Left lung (tissue), 10 donors: ENCODE measurements around the gene ARSB. TPM values are rescaled to one million over a fixed set of nuclear protein-coding genes. Genes with fewer than 3 reads are reported as not detected.
A peak's percentile ranks its signal among the peaks of the same experiment; 100 is the strongest.

ENCODE experiments used
- ATAC-seq: fragments of 200-7000 bp; cut with Tn5 transposase; one replicate; pipeline ENCODE4 v1.9.1; 2020; ENCODE audit warnings: moderate library complexity
- DNase-seq, 4 donors: peaks; one replicate each; pipeline ENCODE4 v3.0.0-alpha.2; 2013 to 2020
- H3K27ac ChIP-seq, 2 donors: fragments of 200-600 bp; sonication (generic) in 1 of 2; one replicate each; pipeline versions ENCODE4 v1.5.0 to v1.8.0; 2020 to 2021
- H3K27me3 ChIP-seq, 2 donors: fragments of 200-600 bp; sonication (generic) in 1 of 2; one replicate each; pipeline versions ENCODE4 v1.5.0 to v1.8.0; 2020 to 2021
- H3K36me3 ChIP-seq, 2 donors: fragments of 200-600 bp; sonication (generic) in 1 of 2; one replicate each; pipeline versions ENCODE4 v1.5.0 to v1.8.0; 2020 to 2021
- H3K4me1 ChIP-seq, 2 donors: fragments of 200-600 bp; one replicate each; pipeline ENCODE4 v1.8.0; 2021
- H3K4me3 ChIP-seq, 2 donors: fragments of 200-600 bp; sonication (generic) in 1 of 2; one replicate each; pipeline versions ENCODE4 v1.5.0 to v1.8.0; 2020 to 2021; ENCODE audit warnings: mild to moderate bottlenecking in 1 of 2
- H3K9me3 ChIP-seq, 2 donors: fragments of 200-600 bp; sonication (generic) in 1 of 2; one replicate each; pipeline versions ENCODE4 v1.5.0 to v1.8.0; 2020 to 2021
- intact Hi-C, 2 donors: fragments of 100-400 bp; cut with DNase I; formaldehyde crosslinking; loops; one replicate each; pipeline versions ENCODE4 v1.11.2 to v1.14.2; 2022
- polyA plus RNA-seq, 6 donors: library from polyadenylated mRNA; unstranded; fragments of 120-200 nt; gene quantifications; one replicate each; pipeline ENCODE4 v1.2.1, GENCODE V29; 2013; ENCODE audit not compliant: insufficient read length in 6 of 6
- total RNA-seq, 2 donors: library from RNA; stranded (reverse); fragmentation: NEBNext Ultra II Directional; extraction: Animal tissue kit (Norgen Biotek cat#: 25700); gene quantifications; one replicate each; pipeline ENCODE4 v1.2.1, GENCODE V29; 2021
- TF ChIP-seq, protein P1 (sequence below), 2 donors: fragments of 200-600 bp; sonication (generic) in 1 of 2; IDR thresholded peaks; one replicate each; pipeline versions ENCODE4 v1.5.0 to v1.8.0; 2021; ENCODE audit warnings: antibody characterized with exemption in 2 of 2
- donor health status: DM: no; HTN: yes; CAD: no.
- donor health status: DM: no; HTN: no; CAD: no.

Gene ARSB
- total and polyA plus RNA-seq, 8 donors = 13.2 to 26.0 (median 16.8) TPM

DNA sequence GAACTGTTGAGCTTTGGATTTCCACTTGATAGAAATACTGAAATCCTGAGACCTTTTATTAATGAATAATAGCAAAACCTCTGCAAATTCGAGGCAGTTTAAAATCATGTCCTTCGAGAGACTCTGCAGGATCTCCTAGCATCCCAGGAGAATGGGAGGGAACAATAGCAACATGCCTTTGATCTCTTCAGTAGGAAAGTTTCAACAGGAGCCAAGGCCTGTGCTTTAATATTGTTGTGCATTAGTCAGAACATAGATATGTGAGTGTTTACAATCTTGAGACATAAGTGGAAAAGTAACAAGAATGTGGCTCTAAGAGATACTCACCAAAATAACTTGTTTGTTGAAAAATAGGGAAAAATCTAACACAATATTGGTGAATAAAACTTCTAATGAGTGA, 253.2 kb downstream of the ARSB start:
- TF ChIP-seq, protein P1, sequence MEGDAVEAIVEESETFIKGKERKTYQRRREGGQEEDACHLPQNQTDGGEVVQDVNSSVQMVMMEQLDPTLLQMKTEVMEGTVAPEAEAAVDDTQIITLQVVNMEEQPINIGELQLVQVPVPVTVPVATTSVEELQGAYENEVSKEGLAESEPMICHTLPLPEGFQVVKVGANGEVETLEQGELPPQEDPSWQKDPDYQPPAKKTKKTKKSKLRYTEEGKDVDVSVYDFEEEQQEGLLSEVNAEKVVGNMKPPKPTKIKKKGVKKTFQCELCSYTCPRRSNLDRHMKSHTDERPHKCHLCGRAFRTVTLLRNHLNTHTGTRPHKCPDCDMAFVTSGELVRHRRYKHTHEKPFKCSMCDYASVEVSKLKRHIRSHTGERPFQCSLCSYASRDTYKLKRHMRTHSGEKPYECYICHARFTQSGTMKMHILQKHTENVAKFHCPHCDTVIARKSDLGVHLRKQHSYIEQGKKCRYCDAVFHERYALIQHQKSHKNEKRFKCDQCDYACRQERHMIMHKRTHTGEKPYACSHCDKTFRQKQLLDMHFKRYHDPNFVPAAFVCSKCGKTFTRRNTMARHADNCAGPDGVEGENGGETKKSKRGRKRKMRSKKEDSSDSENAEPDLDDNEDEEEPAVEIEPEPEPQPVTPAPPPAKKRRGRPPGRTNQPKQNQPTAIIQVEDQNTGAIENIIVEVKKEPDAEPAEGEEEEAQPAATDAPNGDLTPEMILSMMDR (IDR thresholded peaks at IDR 0.05) = no peak
- Histone ChIP-seq H3K27me3 (no peaks in the 10 kb centered on the region), H3K27ac (no peak overlapping the region), H3K4me3 (no peak overlapping the region), H3K9me3 (peaks cover 0 to 3% of the 10 kb centered on the region in 2 donors), H3K36me3 (no peaks in the 10 kb centered on the region), H3K4me1 (no peaks in the 10 kb centered on the region)
- peak; percentile 79 for ATAC-seq
- DNase-seq = no peak
- intact Hi-C loops = no loop called here

- DNase-seq = no peak
- H3K27me3 ChIP-seq = no peaks in the 10 kb centered on the region
- intact Hi-C loops = no loop called here
Measured at GRCh38 chr5:78730300-78731094, 254.6 kb downstream of the ARSB start.

DNA sequence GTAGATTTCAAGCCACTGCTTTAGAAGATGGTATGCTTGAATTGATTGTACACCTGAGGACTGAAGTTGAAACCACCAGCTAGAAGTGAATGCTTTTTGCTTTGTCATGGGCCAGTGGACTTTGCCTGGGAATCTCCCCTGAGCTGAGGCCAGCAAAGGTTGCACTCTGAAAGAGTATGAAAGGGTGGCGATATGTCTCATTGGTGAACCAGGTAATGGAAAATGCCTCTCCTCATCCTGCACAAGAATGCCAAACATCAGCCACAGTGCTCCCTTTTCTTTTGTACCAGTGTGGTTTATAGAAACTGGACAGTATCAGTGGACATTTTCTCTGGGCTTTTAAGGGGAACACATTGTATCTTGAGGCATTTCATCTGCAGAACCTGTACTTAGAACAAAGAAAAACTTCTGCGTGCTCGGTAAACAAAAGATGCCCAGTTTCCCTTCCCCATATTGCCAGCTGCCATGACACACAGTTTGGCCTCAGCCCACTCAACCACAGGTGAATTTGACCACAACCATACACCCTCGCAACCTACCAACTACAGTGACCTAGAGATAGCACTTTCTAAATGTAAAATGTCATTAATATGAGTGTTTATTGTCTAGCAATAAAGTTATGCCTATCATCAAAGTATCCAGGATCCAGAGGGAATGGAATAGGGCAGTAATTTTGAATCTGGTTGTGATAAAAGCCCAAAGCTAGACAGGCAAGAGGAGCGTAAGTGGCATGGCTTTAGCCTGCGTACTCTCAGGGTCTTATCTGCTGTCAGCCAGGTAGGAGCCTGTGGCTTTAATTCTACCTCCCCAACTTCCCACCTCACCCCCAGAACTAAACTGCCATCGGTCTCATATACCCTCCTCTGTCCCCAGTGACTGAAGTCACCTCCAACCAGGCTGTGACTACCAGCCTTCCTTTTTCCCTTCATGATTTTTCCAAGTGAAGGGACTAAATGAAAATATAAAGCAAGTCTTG, 257.0 kb downstream of the ARSB start:
- Histone ChIP-seq H3K4me3 (no peak overlapping the region), H3K27me3 (no peaks in the 10 kb centered on the region), H3K9me3 (no peaks in the 10 kb centered on the region), H3K27ac (no peak overlapping the region), H3K36me3 (no peaks in the 10 kb centered on the region), H3K4me1 (no peaks in the 10 kb centered on the region)
- intact Hi-C loops = no loop called here
- DNase-seq = no peak
- TF ChIP-seq, protein P1 (IDR thresholded peaks at IDR 0.05) = no peak
- ATAC-seq = no peak

More at GRCh38 chr5:78730300-78731094, 254.6 kb downstream of the ARSB start:
- ATAC-seq = no peak
- TF ChIP-seq, protein P1 (IDR thresholded peaks at IDR 0.05) = no peak
- H3K36me3 ChIP-seq = no peaks in the 10 kb centered on the region
- no peak overlapping the region for H3K4me3 ChIP-seq
- H3K4me1 ChIP-seq = no peaks in the 10 kb centered on the region
- no peak overlapping the region for H3K27ac ChIP-seq
- H3K9me3 ChIP-seq = peaks cover 0 to under 1% of the 10 kb centered on the region in 2 donors

Other genes with a start within 250 kb of the ARSB start
- 1 to 10 TPM in 1 of 2 donors, under 1 TPM in 1; 0.90 to 1.3 TPM for gene DMGDH, start 84.4 kb upstream of the ARSB start, total RNA-seq
- 1 to 10 TPM; 1.5 to 3.1 (median 1.7) TPM for gene DMGDH, start 84.4 kb upstream of the ARSB start, polyA plus RNA-seq
- gene BHMT2, start 84.5 kb upstream of the ARSB start, total RNA-seq = 1 to 10 TPM; 2.9 to 4.8 TPM
- gene BHMT2, start 84.5 kb upstream of the ARSB start, polyA plus RNA-seq = 1 to 10 TPM; 1.8 to 2.4 (median 2.0) TPM
- gene BHMT, start 126.5 kb upstream of the ARSB start, total RNA-seq = under 1 TPM in 1 of 2 donors, not detected in 1; 0.16 TPM
- 1 to 10 TPM in 2 of 6 donors, under 1 TPM in 4; 0.27 to 2.1 (median 0.93) TPM for gene BHMT, start 126.5 kb upstream of the ARSB start, polyA plus RNA-seq